Measurements from ENCODE around the gene CLIC2. TPM values are rescaled to one million over a fixed set of nuclear protein-coding genes. Genes with fewer than 3 reads are reported as not detected.

Gene CLIC2
- total RNA-seq, 4 donors from 2014 or later, result 15.3 to 36.8 (median 21.0) TPM

DNA sequence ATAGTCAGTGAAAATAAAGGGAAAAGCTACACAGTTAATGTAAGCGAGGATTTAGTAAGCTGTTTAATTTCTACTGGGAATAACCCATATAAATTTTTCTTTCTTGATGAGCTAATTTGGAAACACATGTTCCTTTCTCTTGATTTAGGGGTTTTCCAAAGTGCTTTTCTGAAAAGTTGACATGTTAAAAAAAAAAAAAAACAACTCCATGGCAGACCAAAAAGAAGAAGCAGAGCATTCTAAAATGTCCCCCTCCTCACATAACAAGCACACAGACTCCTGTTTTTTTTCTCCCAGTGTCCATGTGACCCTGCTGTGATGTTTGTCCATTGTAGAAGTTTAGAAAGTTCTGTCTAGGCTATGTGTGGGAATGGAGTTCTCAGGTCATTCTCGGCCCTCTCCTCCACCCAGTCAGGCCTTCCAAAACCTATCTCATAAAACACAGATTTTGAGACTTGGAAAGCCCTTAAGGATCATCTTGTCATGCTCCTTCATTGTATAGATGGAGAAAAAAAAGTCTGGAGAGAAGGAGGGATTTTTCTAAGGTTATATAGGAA, 792 bp downstream of the CLIC2 start:
- intact Hi-C loops (cut with DNase I; ENCODE audit: low total_unique reads), result no loop called here
- Histone ChIP-seq H3K27ac (peak overlapping the region; percentile 63 to 78), H3K36me3 (no peaks in the 10 kb centered on the region), H3K4me3 (peak overlapping the region; percentile 8 to 23), H3K27me3 (no peaks in the 10 kb centered on the region), H3K4me1 (no peaks in the 10 kb centered on the region), H3K9me3 (no peaks in the 10 kb centered on the region)
- no peak for DNase-seq
- no peak for TF ChIP-seq POLR2A (IDR thresholded peaks at IDR 0.05)
- TF ChIP-seq, protein P1, sequence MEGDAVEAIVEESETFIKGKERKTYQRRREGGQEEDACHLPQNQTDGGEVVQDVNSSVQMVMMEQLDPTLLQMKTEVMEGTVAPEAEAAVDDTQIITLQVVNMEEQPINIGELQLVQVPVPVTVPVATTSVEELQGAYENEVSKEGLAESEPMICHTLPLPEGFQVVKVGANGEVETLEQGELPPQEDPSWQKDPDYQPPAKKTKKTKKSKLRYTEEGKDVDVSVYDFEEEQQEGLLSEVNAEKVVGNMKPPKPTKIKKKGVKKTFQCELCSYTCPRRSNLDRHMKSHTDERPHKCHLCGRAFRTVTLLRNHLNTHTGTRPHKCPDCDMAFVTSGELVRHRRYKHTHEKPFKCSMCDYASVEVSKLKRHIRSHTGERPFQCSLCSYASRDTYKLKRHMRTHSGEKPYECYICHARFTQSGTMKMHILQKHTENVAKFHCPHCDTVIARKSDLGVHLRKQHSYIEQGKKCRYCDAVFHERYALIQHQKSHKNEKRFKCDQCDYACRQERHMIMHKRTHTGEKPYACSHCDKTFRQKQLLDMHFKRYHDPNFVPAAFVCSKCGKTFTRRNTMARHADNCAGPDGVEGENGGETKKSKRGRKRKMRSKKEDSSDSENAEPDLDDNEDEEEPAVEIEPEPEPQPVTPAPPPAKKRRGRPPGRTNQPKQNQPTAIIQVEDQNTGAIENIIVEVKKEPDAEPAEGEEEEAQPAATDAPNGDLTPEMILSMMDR (IDR thresholded peaks at IDR 0.05), result no peak

DNA sequence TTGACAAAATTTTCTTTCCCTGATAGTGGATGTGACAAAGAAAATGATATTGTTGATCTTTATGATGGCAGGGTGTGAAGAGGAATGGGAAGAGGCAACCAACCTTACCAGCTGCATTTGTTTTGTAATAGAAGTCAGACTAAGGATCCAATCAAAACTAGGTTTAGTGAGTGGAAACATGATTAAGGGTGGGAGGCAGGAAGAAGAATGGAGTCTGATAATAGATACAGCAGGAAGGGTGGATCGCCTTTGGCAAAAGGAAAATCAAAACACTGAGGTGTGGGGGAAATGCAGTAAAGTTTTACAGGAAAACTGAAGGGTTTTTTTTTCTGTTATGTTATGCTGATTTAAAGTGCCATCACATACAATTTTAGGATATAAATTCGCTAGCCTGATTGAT, 3.4 kb downstream of the CLIC2 start:
- Histone ChIP-seq H3K36me3 (no peaks in the 10 kb centered on the region), H3K27ac (peak overlapping the region in 1 of 2 donors; percentile 78), H3K27me3 (no peaks in the 10 kb centered on the region), H3K4me3 (no peak overlapping the region), H3K9me3 (no peaks in the 10 kb centered on the region), H3K4me1 (no peaks in the 10 kb centered on the region)
- intact Hi-C loops (cut with DNase I; ENCODE audit: low total_unique reads), result no loop called here
- no peak for TF ChIP-seq POLR2A (IDR thresholded peaks at IDR 0.05)
- TF ChIP-seq, protein P1 (IDR thresholded peaks at IDR 0.05), result no peak
- no peak for DNase-seq

GRCh38 chrX:155329293-155329692, 5.1 kb downstream of the CLIC2 start:
- Histone ChIP-seq H3K4me3 (no peak overlapping the region), H3K9me3 (no peaks in the 10 kb centered on the region), H3K27me3 (no peaks in the 10 kb centered on the region), H3K36me3 (no peaks in the 10 kb centered on the region), H3K4me1 (no peaks in the 10 kb centered on the region), H3K27ac (no peak overlapping the region)
- no peak for TF ChIP-seq POLR2A (IDR thresholded peaks at IDR 0.05)
- TF ChIP-seq, protein P1 (IDR thresholded peaks at IDR 0.05), result no peak
- no peak for DNase-seq
- intact Hi-C loops (cut with DNase I; ENCODE audit: low total_unique reads), result no loop called here

- Histone ChIP-seq H3K36me3 (no peaks in the 10 kb centered on the region), H3K27ac (no peak overlapping the region), H3K27me3 (no peaks in the 10 kb centered on the region), H3K4me3 (no peak overlapping the region), H3K9me3 (no peaks in the 10 kb centered on the region), H3K4me1 (no peaks in the 10 kb centered on the region)
- no peak for TF ChIP-seq POLR2A (IDR thresholded peaks at IDR 0.05)
- TF ChIP-seq, protein P1 (IDR thresholded peaks at IDR 0.05), result no peak
- intact Hi-C loops (cut with DNase I; ENCODE audit: low total_unique reads), result no loop called here
- no peak for DNase-seq
These were observed 7.8 kb downstream of the CLIC2 start for GRCh38 chrX:155326610-155327009.

DNA sequence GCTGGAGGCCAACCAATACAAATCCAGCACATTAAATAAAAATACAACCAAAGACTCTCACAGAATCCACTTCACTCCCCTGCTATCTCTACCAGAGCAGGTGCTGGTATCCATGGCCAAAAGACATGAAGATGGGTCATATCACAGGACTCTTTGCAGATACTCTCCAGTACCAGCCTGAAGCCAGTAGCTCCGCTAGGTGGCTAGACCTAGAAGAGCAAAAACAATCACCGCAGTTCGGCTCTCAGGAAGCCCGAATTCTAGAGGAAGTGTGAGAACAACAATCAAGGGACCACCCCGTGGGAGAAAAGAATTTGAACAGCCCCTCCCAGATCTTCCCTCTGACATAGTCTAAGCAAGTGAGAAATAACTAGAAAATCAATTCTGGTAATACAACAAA, 20.2 kb downstream of the CLIC2 start:
- Histone ChIP-seq H3K27ac (no peak overlapping the region), H3K36me3 (no peaks in the 10 kb centered on the region), H3K27me3 (no peaks in the 10 kb centered on the region), H3K4me1 (no peaks in the 10 kb centered on the region), H3K4me3 (no peak overlapping the region), H3K9me3 (peaks cover 0 to 3% of the 10 kb centered on the region in 2 donors)
- no peak for DNase-seq
- TF ChIP-seq, protein P1 (IDR thresholded peaks at IDR 0.05), result no peak
- TF ChIP-seq POLR2A (IDR thresholded peaks at IDR 0.05), result no peak
- intact Hi-C loops (cut with DNase I; ENCODE audit: low total_unique reads), result no loop called here

All from uterus (tissue), 4 donors.